Skeletal muscle satellite cell (primary cell): ENCODE data around the gene FKBP5.

Source experiments
- H3K27me3 ChIP-seq: 2 replicates; pipeline ENCODE4 v1.7.0; 2013; ENCODE audit warnings: low read length; ENCODE audit not compliant: control insufficient read depth, insufficient read depth
- H3K36me3 ChIP-seq: 2 replicates; pipeline ENCODE4 v1.7.0; 2013; ENCODE audit warnings: mild to moderate bottlenecking, control low read depth, low read length; ENCODE audit not compliant: insufficient read depth
- H3K4me1 ChIP-seq: 2 replicates; pipeline ENCODE4 v1.7.0; 2013; ENCODE audit warnings: low read length; ENCODE audit not compliant: control insufficient read depth, insufficient read depth
- H3K4me2 ChIP-seq: 2 replicates; pipeline ENCODE4 v1.7.0; 2013; ENCODE audit warnings: mild to moderate bottlenecking, low read length
- H3K4me3 ChIP-seq: 2 replicates; pipeline ENCODE4 v1.7.0; 2013; ENCODE audit warnings: low read length
- H3K9ac ChIP-seq: 2 replicates; pipeline ENCODE4 v1.7.0; 2013; ENCODE audit warnings: mild to moderate bottlenecking, low read depth, low read length, moderate library complexity
- H3K9me3 ChIP-seq: replicated peaks from 2 replicates; pipeline ENCODE4 v1.7.0; 2013; ENCODE audit warnings: mild to moderate bottlenecking, control low read depth, low read length

The FKBP5 gene

DNA sequence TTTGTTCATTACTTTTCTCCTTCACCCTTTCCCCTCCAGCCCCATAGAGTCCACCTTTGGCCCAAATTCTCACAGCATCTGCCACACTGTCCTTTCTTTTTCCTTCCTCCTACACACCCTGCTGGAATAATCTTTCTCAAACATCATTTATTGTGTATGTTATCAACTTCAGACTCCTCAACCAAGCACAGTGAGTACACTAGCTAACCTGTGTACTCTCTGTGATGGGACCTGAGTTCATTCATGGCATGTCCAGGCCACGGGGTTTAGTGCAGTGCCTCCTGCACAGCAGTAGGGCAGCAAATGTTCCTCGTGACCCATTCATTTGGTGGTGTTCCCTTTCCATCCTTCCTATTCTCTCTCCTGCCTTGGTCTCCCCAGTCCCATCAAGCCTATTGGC is 41.0 kb upstream of the FKBP5 start:
- no peaks in the 10 kb centered on the region for H3K27me3 ChIP-seq
- H3K4me1 ChIP-seq, result peaks cover 84% of the 10 kb centered on the region

DNA sequence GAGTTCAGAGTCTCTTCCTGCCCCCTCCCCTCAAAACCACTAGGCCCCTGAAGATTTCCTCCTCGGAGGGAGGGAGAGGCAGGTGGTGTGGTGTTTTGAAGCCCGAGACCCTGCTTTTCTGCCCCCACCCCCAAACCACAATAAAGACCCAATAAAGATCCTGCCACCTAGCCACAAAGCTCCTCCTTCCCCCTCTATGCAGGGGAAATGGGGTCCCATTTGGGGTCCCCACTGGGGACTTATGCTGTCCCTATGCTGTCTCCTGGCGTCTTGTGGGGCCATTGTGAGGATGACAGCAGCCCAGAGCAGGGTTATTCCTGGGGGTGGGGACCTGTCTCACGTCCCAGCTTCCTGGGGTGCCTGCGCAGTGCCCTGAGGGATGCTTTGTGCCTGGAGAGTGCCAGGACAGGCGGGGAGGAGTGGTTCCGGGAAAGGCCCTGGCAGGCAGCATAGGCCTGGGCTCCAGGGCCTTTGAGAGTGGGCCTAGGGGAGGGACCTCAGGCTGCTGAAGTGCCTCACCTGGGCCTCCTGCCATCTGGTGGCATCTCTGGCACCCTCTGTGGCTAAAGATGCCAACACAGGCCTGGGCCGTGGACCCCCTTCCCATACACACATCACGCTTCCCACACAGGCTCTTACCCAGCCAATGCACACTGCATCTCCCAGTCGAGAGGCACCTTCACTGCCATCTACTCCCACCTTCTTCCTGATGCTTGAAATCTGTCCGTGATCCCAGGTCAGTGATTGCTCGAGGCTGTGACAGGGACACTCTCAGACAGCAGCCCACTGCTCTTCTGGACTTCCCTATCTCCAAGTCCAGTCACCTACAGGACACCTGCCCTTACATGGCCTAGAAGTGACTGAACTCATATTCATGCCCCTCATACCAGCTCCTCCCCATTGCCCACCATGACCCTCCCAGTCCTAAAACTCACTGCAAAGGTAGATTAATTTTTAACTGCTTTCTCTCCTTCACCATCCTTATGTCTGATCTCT is 40.3 kb upstream of the FKBP5 start:
- H3K9ac ChIP-seq, result peak overlapping the region; percentile 81
- H3K4me1 ChIP-seq, result peaks cover 90% of the 10 kb centered on the region
- H3K4me2 ChIP-seq, result peak overlapping the region; percentile 67
- peak overlapping the region; percentile 29 for H3K4me3 ChIP-seq
- no peaks in the 10 kb centered on the region for H3K27me3 ChIP-seq
- H3K36me3 ChIP-seq, result no peaks in the 10 kb centered on the region
- H3K9me3 ChIP-seq, result no peaks in the 10 kb centered on the region

More for the DNA sequence above, 41.0 kb upstream of the FKBP5 start:
- Histone ChIP-seq H3K4me2 (peak overlapping the region; percentile 67), H3K9me3 (no peaks in the 10 kb centered on the region), H3K36me3 (no peaks in the 10 kb centered on the region), H3K9ac (peak overlapping the region; percentile 81), H3K4me3 (no peak overlapping the region)

DNA sequence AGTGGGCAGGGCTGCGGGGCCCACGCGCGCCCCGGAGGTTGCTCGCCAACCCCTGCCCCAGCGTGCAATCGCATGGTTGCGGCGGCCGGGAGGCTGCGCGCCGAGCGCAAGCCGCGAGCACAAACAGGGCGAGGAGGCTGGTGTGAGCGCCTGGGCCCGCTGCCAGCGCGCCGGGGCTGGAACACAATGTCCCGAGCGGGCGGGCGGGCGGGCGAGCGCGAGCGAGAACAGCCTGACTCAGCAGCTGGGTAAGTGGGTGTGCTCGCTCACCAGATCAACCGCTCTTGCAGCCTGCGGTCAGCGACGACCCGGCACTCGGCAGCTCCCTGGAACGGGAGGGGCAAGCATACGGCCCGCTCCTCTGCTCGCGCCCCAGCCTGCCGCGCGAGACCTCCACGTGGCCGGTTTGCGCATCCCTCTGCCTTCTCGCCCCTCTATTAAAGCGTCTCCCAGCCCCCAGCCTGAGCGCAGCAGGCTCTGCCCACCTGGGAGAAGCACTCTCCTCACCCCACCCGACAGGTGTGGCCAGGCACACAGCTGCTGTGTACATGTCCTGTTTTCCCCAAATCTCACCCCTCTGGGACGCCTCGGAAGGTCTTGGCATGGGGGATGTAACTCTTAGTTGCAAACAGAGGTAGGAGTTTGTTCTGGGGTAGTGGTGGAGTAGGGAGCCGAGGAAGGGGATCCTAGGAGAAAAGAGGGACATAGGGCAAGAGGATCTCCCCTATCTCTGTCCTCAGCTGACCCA is 39.4 kb upstream of the FKBP5 start:
- Histone ChIP-seq H3K4me1 (peaks cover 85% of the 10 kb centered on the region), H3K27me3 (no peaks in the 10 kb centered on the region), H3K4me3 (peak overlapping the region; percentile 71), H3K9ac (peak overlapping the region; percentile 93), H3K9me3 (no peaks in the 10 kb centered on the region), H3K4me2 (peak overlapping the region; percentile 94), H3K36me3 (no peaks in the 10 kb centered on the region)

DNA sequence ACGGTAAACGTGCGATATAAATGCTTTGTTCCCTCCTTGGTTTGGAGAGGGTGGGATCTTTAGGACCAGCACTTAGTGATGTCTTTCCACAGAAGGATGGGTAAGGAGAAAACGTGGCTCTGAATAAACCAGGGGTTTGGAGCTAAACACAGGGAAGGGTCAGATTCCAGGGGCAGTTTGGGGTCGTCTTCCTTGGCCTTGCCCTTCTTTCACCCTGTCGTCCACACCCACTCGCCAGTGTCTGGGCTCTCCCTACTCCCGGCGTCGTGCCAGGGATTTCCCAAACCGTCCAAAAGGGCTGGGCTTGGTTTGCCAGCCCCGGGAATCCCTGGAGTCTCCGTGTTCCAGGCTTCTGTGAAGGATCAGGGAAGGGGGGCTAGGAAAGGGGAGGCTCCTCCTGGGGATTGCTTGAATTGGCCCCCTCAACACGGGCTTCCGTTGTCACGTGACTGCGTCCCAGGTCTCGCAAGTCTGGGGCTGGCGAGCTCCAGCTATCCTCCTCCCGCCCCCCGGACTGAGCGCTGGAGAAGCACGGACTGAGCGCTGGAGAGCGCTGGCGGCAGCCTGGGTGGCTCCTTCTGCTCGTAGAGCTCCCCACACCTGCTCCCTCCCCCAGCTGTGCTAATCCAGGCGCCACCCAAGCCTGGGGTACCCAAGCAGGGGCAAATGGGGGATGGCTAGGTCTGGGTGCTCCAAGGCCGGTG is 38.7 kb upstream of the FKBP5 start:
- peaks cover 82% of the 10 kb centered on the region for H3K4me1 ChIP-seq

DNA sequence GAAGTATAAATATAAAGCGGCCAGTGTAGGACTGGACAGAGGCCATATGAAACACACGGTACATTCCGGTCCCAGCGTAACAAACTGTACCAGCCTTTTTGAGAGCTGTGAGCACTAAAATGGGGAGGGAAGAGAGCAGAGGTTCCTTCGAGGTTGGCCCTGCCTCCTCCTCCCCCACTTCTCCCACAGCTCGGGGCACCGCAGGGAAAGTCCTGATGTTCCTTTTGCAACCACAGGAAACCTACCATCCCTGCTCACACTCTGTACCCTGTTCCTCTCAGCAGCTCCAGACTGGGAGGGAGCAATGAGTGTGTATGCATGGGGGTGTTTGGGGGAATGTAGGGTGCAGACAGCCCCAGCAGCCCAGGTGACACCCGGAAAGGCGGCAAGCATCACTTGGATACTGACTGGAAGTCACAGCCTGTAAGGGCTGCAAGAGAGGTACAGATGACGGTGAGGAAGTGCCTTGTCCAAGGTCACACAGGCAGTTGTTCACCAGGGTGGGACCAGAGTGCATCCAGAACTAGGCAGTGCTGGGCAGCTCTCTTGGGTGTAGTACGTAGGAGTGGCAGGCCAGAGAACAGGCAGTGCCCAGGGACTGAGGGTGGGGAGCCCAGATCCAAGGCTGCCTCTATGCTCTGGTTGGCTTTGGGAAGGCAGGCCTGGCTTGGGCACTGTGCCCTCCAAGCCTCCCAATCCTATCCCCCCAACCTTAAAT is 37.2 kb upstream of the FKBP5 start:
- H3K4me3 ChIP-seq, result peak overlapping the region; percentile 71
- H3K9ac ChIP-seq, result peak overlapping the region; percentile 93
- no peaks in the 10 kb centered on the region for H3K27me3 ChIP-seq
- H3K4me2 ChIP-seq, result peak overlapping the region; percentile 94
- peaks cover 76% of the 10 kb centered on the region for H3K4me1 ChIP-seq
- H3K9me3 ChIP-seq, result no peaks in the 10 kb centered on the region
- no peaks in the 10 kb centered on the region for H3K36me3 ChIP-seq

More for the DNA sequence above, 38.7 kb upstream of the FKBP5 start:
- H3K9ac ChIP-seq, result peak overlapping the region; percentile 93
- H3K4me3 ChIP-seq, result peak overlapping the region; percentile 71
- no peaks in the 10 kb centered on the region for H3K36me3 ChIP-seq
- peak overlapping the region; percentile 94 for H3K4me2 ChIP-seq
- H3K9me3 ChIP-seq, result no peaks in the 10 kb centered on the region
- H3K27me3 ChIP-seq, result no peaks in the 10 kb centered on the region

DNA sequence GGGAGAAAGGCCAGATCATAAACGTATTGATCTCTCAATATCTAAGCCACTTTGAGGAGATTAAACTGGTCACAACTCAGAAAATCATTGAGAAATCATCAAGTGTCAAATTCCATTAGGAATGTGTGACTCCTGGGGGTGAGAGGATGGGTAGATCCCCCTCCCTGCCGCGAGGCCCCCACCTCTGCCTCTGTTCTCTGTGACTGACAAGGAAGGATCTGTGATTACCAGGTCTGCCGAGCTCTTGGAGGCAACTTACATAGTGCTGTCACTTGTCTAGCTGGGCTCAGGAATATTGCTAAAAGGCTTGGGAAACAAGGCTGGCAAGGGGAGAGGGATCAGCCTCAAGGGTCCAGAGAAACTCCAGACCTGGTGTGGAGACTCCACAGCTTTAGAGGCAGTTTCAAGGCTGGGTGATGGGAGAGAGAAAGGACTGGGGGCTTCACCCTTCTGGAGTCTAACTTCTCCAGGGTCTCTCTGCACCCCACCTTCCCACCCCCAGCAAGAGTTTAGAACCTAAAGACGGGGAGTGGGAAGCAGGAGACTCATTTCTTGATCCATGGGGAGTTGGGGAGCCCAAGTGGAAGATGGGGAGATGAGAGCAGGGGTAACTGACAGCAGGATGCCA is 36.5 kb upstream of the FKBP5 start:
- Histone ChIP-seq H3K36me3 (no peaks in the 10 kb centered on the region), H3K4me3 (peak overlapping the region; percentile 71), H3K4me2 (peak overlapping the region; percentile 94), H3K4me1 (peaks cover 76% of the 10 kb centered on the region), H3K9ac (peak overlapping the region; percentile 93), H3K9me3 (no peaks in the 10 kb centered on the region), H3K27me3 (no peaks in the 10 kb centered on the region)

DNA sequence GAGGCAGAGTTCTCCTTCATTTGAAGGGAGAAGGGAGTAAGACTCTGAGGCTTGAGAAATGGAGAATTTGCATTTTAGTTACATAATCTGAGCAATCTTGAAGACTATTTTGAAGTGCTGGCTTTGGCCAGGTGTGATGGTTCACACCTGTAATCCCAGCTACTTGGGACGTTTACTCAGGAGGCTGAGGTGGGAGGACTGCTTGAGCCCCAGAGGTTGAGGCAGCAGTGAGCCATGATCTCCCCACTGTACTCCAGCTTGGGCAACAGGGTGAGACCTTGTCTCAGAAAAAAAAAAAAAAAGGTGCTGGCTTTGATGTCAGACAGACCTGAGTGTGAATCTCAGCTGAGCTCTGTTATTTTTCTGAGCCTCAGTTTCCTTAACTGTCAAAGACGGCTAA is 35.8 kb upstream of the FKBP5 start:
- Histone ChIP-seq H3K9me3 (no peaks in the 10 kb centered on the region), H3K4me2 (no peak overlapping the region), H3K36me3 (no peaks in the 10 kb centered on the region), H3K4me3 (no peak overlapping the region), H3K9ac (peak overlapping the region; percentile 93), H3K4me1 (peaks cover 76% of the 10 kb centered on the region), H3K27me3 (no peaks in the 10 kb centered on the region)

DNA sequence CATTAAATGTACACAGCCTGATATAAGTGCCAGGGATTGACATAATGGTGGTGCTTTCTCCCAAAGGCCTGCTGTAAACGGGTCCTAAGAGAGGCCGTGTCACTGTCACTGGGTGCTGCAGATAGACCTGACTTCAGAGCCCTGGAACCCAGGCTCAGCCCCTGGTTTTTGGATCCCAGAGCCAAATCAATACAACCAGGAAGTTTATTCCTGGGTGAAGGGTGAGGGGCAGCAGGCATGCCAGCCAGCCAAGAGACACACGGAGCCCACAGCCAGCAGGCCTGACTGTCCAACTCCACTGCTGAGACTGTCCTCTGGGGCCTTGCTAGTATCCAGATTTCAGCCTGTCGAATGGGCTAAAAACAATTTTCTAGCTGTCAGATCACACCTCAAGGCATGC is 35.3 kb upstream of the FKBP5 start:
- H3K4me1 ChIP-seq, result peaks cover 76% of the 10 kb centered on the region
- no peak overlapping the region for H3K9ac ChIP-seq
- no peak overlapping the region for H3K4me2 ChIP-seq
- no peaks in the 10 kb centered on the region for H3K36me3 ChIP-seq
- no peaks in the 10 kb centered on the region for H3K9me3 ChIP-seq
- H3K4me3 ChIP-seq, result no peak overlapping the region
- H3K27me3 ChIP-seq, result no peaks in the 10 kb centered on the region

DNA sequence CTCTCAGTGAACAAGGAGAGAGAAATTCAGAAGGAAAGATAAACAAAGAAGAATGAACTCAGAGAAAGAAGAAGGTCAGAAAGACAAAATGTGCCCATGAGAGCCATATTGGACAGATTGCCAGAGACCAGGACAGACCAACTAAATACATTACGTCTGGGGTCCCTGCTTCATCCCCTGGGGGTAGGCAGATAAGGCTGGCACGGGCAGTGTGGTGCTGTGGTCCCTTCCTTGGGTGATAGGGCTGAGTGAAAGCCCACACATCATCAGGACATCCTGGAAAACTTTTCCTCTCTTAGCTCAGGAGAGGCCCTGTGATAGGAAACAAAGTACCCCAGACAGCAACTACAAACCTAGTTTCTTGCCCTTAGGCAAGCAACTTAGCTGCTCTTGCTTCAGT is 34.9 kb upstream of the FKBP5 start:
- H3K4me1 ChIP-seq, result peaks cover 76% of the 10 kb centered on the region
- no peaks in the 10 kb centered on the region for H3K9me3 ChIP-seq
- no peaks in the 10 kb centered on the region for H3K36me3 ChIP-seq
- H3K4me3 ChIP-seq, result no peak overlapping the region
- no peak overlapping the region for H3K4me2 ChIP-seq
- H3K27me3 ChIP-seq, result no peaks in the 10 kb centered on the region
- H3K9ac ChIP-seq, result no peak overlapping the region

DNA sequence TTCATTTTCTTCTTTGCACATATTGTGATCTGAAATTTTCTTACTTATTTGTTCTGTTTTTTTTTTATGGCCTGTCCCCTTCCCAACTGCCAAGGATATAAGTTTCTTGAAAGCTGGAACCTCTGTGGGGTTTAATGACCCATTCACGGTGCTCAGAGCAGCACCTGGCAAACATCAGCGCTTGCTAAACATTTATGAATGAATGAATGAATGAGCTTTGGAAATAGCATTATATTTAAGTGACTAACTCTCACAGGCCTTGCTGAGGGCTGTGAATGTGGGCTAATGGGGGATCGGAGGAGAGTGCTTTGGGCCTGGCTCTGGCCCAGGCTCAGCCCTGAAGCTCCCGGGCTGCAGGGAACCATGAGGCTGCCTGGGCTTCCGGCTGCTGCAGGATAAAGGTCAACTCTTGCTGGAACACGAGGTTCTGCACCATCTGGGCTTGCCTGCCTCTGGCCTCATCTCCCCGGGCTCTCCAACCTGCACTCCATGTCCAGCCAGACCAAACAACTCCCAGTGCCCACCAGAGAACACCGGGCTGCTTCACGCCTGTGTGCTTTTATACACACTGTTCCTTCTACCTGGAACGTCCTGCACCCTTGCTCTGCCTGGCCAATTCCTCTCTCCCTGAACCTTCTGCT is 33.5 kb upstream of the FKBP5 start:
- Histone ChIP-seq H3K36me3 (no peaks in the 10 kb centered on the region), H3K9ac (no peak overlapping the region), H3K27me3 (no peaks in the 10 kb centered on the region), H3K4me2 (no peak overlapping the region), H3K9me3 (no peaks in the 10 kb centered on the region), H3K4me1 (peaks cover 67% of the 10 kb centered on the region), H3K4me3 (no peak overlapping the region)
